Left ventricle myocardium inferior (tissue), 1 donor: ENCODE results near the gene PDGFB. TPM values are rescaled to one million over a fixed set of nuclear protein-coding genes. Genes with fewer than 3 reads are reported as not detected.

Experiments
- DNase-seq: peaks from one replicate; pipeline ENCODE4 v3.0.0-alpha.2; 2020
- H3K27ac ChIP-seq: fragments of 200-600 bp; replicated peaks from 2 replicates; pipeline ENCODE4 v1.8.0; 2021
- H3K27me3 ChIP-seq: fragments of 200-600 bp; 2 replicates; pipeline ENCODE4 v1.8.0; 2021; ENCODE audit warnings: low read depth
- H3K36me3 ChIP-seq: fragments of 200-600 bp; 2 replicates; pipeline ENCODE4 v1.8.0; 2021
- H3K4me1 ChIP-seq: fragments of 200-600 bp; 2 replicates; pipeline ENCODE4 v1.8.0; 2021
- H3K4me3 ChIP-seq: fragments of 200-600 bp; 2 replicates; pipeline ENCODE4 v1.8.0; 2021; ENCODE audit warnings: mild to moderate bottlenecking, moderate library complexity
- H3K9me3 ChIP-seq: fragments of 200-600 bp; replicated peaks from 2 replicates; pipeline ENCODE4 v1.8.0; 2021
- intact Hi-C: fragments of 100-400 bp; cut with micrococcal nuclease; formaldehyde crosslinking; loops from one replicate; pipeline ENCODE4 v1.11.0; 2022
- total RNA-seq: library from RNA; stranded (reverse); fragmentation: NEBNext Ultra II Directional; extraction: Animal tissue kit (Norgen Biotek cat#: 25700); gene quantifications from one replicate; pipeline ENCODE4 v1.2.1, GENCODE V29; 2021
- TF ChIP-seq, protein P1 (sequence below): fragments of 200-600 bp; IDR thresholded peaks from 2 replicates; pipeline ENCODE4 v1.8.0; 2021; ENCODE audit warnings: antibody characterized with exemption, mild to moderate bottlenecking, borderline replicate concordance
- donor health status: DM: no; HTN: yes; CAD: no; lungs with severe emphysema.

Gene PDGFB
- total RNA-seq, 1 donor from 2014 or later = 17.2 TPM

DNA sequence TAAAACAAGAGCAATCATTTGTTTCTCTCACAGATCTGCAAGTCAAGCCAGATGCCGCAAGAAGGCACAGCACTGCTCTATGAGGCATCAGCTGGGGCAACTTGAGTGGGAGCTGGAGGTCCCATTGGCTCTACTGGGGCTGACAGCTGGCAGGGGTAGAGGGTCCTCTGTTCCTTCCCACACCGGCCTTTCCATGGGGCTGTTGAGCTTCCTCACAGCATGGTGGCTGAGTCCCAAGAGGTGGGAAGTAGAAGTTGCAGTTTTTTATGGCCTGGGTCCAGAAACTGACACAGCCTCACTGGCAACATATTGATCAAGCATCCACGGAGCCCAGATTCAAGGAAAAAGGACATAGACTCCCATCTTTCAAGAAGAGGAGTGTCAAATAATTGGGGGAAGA lies 40.2 kb upstream of the PDGFB start:
- no peak for DNase-seq
- Histone ChIP-seq H3K27me3 (no peaks in the 10 kb centered on the region), H3K36me3 (no peaks in the 10 kb centered on the region), H3K9me3 (peaks cover 12% of the 10 kb centered on the region), H3K4me3 (no peak overlapping the region), H3K4me1 (peaks cover 43% of the 10 kb centered on the region), H3K27ac (no peak overlapping the region)
- TF ChIP-seq, protein P1, sequence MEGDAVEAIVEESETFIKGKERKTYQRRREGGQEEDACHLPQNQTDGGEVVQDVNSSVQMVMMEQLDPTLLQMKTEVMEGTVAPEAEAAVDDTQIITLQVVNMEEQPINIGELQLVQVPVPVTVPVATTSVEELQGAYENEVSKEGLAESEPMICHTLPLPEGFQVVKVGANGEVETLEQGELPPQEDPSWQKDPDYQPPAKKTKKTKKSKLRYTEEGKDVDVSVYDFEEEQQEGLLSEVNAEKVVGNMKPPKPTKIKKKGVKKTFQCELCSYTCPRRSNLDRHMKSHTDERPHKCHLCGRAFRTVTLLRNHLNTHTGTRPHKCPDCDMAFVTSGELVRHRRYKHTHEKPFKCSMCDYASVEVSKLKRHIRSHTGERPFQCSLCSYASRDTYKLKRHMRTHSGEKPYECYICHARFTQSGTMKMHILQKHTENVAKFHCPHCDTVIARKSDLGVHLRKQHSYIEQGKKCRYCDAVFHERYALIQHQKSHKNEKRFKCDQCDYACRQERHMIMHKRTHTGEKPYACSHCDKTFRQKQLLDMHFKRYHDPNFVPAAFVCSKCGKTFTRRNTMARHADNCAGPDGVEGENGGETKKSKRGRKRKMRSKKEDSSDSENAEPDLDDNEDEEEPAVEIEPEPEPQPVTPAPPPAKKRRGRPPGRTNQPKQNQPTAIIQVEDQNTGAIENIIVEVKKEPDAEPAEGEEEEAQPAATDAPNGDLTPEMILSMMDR = no peak
- intact Hi-C loops = no loop called here

GRCh38 chr22:39284142-39284980 lies 39.6 kb upstream of the PDGFB start:
- DNase-seq = no peak
- intact Hi-C loops = no loop called here
- Histone ChIP-seq H3K27ac (peak overlapping the region; percentile 86), H3K4me1 (peaks cover 44% of the 10 kb centered on the region), H3K36me3 (no peaks in the 10 kb centered on the region), H3K9me3 (peaks cover 12% of the 10 kb centered on the region), H3K4me3 (no peak overlapping the region), H3K27me3 (no peaks in the 10 kb centered on the region)
- TF ChIP-seq, protein P1 = no peak

DNA sequence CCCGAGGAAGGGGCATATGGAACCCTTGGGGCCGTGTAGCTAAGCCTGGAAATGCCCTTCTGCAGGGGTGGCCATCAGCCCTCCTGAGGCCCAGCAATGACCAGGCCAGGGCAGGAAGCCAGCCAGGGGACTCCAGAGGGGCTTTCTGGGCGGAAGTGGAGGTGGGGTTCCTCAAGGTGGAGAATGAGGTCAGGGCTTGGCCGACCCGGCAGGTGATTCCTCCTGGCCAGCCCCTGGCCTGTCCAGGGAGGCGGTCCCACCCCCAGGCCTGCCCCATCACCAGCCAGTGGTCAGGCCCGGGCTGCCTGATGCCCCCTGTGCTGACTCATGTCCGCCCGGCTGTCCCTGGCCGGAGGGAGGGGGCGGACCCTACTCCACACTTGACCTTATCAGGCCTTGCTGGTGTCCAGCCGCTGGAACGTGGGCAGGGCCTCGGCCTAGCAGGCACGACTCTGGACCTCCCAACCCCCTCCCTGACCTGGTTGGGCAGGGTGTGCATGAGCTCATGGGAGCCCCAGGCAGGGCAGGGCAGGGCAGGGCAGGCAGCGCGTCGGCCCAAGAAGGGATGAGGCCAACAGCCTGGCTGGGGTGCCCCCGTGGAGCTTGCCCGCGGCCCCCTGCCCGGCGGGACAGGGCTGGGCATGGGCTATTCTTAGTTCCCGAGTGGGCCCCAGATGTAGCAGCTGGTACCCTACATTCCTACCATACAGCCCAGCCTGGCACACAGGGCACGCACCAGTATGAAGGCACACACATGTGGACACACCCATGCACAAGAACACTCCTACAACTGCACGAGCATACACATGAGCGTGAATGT lies 38.8 kb upstream of the PDGFB start:
- Histone ChIP-seq H3K27me3 (no peaks in the 10 kb centered on the region), H3K4me3 (no peak overlapping the region), H3K4me1 (peaks cover 52% of the 10 kb centered on the region), H3K9me3 (peaks cover 12% of the 10 kb centered on the region), H3K27ac (peak overlapping the region; percentile 86), H3K36me3 (no peaks in the 10 kb centered on the region)
- intact Hi-C loops = no loop called here
- TF ChIP-seq, protein P1 = no peak
- peak; percentile 63 for DNase-seq

GRCh38 chr22:39282645-39283321 lies 38.0 kb upstream of the PDGFB start:
- DNase-seq = no peak
- no peaks in the 10 kb centered on the region for H3K36me3 ChIP-seq
- H3K9me3 ChIP-seq = peaks cover 12% of the 10 kb centered on the region
- no peaks in the 10 kb centered on the region for H3K27me3 ChIP-seq
- TF ChIP-seq, protein P1 = no peak
- H3K27ac ChIP-seq = peak overlapping the region; percentile 86
- H3K4me1 ChIP-seq = peaks cover 59% of the 10 kb centered on the region
- intact Hi-C loops = no loop called here
- no peak overlapping the region for H3K4me3 ChIP-seq

GRCh38 chr22:39281126-39281525 lies 36.3 kb upstream of the PDGFB start:
- intact Hi-C loops = no loop called here
- no peak for DNase-seq
- Histone ChIP-seq H3K4me3 (no peak overlapping the region), H3K9me3 (peaks cover 20% of the 10 kb centered on the region), H3K36me3 (no peaks in the 10 kb centered on the region), H3K27me3 (no peaks in the 10 kb centered on the region), H3K27ac (peak overlapping the region; percentile 86), H3K4me1 (peaks cover 66% of the 10 kb centered on the region)
- TF ChIP-seq, protein P1 = no peak
